Choroid plexus epithelial cell (primary cell): ENCODE data around the gene MYL4.

Experiments
- DNase-seq: peaks from one replicate; pipeline ENCODE4 v3.0.0-alpha.2; 2010; ENCODE audit warnings: low read depth
- H3K4me3 ChIP-seq: 2 replicates; pipeline ENCODE4 v1.5.1; 2011; ENCODE audit warnings: low read depth, mild to moderate bottlenecking, control low read depth, low read length, moderate library complexity
- TF ChIP-seq, protein P1 (sequence below): conservative IDR thresholded peaks from 2 replicates; pipeline ENCODE4 v1.5.1; 2011; ENCODE audit warnings: low read depth, mild to moderate bottlenecking, control low read depth, inconsistent platforms, low read length, moderate library complexity

The MYL4 gene

DNA sequence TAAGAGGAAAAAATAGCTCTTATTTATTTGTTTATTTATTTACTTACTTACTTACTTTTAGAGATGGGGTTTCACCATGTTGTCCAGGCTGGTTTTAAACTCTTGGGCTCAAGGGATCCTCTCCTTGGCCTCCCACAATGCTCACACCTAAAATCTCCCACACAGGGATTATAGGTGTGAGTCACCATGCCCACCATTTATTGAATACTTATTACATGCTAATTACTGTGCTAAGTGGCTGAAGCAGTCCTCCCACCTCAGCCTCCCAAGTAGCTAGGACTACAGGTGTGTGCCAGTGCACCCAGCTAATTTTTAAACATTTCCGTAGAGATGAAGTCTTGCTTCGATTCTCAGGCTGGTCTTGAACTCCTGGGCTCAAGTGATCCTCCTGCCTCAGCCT is 33.5 kb downstream of the MYL4 start:
- TF ChIP-seq, protein P1, sequence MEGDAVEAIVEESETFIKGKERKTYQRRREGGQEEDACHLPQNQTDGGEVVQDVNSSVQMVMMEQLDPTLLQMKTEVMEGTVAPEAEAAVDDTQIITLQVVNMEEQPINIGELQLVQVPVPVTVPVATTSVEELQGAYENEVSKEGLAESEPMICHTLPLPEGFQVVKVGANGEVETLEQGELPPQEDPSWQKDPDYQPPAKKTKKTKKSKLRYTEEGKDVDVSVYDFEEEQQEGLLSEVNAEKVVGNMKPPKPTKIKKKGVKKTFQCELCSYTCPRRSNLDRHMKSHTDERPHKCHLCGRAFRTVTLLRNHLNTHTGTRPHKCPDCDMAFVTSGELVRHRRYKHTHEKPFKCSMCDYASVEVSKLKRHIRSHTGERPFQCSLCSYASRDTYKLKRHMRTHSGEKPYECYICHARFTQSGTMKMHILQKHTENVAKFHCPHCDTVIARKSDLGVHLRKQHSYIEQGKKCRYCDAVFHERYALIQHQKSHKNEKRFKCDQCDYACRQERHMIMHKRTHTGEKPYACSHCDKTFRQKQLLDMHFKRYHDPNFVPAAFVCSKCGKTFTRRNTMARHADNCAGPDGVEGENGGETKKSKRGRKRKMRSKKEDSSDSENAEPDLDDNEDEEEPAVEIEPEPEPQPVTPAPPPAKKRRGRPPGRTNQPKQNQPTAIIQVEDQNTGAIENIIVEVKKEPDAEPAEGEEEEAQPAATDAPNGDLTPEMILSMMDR: no peak
- DNase-seq: no peak
- no peak overlapping the region for H3K4me3 ChIP-seq

DNA sequence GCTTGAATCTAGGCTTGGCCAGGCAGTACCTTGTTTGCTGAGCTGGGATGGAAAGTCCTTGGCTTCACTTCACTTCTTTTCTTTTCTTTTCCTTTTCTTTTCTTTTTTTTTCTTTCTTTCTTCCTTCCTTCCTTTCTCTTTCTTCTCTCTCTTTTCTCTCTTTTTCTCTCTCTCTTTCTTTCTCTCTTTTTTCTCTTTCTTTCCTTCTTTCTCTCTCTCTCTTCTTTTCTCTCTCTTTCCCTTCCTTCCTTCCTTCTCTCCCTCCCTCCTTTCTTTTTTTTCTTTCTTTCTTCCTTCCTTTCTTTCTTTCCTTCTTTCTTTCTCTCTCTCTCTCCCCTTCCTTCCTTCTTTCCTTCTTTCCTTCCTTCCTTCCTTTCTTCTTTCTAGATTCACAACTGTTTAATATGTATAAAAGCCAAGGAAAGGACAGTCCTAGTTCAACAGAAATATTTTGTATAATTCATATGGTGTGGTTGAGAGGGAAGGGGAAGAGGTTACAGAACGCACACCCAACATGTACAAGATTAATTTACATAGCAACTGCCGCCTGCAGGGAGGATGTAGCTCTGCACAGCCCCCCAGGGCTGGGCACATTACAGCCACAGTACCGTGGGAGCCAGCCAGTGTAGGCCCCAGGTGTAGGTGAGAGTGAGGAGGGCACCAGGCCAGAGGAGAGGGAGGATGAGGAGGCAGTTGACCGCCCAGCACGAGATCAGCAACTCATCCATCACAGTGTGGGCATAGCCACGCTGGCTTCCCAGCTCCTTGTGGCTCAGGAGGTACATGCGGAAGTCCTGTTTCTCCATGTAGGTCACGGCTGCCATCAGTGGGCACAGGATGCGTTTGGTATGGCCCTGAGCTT is 34.8 kb downstream of the MYL4 start:
- TF ChIP-seq, protein P1: no peak
- DNase-seq: no peak
- H3K4me3 ChIP-seq: no peak overlapping the region

DNA sequence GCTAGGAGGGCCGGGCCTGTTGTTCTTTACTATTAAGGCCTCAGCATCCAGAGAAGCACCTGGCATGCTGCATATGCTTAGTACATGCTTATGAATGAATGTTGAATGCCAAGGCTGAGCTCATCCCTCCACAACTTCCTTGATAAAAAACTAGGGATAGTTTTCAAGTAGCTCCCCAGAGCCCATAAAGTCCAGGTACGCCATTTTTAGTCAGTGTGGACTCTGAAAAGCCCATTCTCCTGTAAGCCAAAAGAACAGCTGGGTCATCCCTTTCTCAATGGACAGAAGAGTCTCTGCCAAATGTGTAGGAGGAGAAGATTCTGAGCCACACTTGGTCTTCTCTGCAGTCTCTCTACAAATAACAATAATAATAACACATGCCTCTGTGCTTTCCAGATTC is 35.5 kb downstream of the MYL4 start:
- no peak overlapping the region for H3K4me3 ChIP-seq
- TF ChIP-seq, protein P1: no peak
- DNase-seq: no peak

DNA sequence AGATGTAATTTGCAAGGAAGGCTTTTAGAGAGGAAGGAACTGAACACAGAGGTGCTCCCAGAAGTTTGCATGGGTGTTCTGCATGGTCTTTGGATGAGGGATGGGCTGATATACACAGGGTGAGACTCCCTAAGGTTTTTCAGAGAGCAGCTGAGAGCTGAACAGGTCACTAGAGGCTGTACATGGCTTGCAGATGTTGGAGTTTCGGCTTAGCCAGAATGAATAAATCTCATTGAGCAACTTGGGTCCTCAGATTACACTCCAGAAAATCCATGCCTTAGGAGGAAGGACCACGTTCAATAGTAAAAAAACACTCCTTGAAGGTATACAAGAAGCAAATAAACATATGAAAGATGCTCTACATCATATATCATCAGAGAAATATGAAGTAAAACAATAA is 37.0 kb downstream of the MYL4 start:
- no peak for DNase-seq
- TF ChIP-seq, protein P1: no peak
- no peak overlapping the region for H3K4me3 ChIP-seq

DNA sequence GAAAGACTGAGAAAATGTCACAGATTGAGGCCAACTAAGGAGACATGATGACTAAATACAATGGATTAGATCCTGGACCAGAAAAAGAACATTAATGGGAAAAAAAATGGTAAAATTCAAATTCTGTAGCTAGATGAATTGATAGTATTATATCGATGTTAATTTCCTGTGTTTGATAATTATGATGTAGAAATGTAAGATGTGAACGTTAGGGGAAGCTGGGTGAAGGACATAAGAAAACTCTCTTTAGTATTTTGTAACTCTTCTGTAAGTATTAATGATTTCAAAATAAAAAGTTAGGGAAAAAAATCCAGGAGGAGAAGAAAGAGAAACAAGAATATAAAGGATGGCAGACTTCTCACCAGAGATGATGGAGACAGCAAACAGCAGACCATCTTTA is 41.7 kb downstream of the MYL4 start:
- TF ChIP-seq, protein P1: no peak
- H3K4me3 ChIP-seq: no peak overlapping the region
- no peak for DNase-seq

DNA sequence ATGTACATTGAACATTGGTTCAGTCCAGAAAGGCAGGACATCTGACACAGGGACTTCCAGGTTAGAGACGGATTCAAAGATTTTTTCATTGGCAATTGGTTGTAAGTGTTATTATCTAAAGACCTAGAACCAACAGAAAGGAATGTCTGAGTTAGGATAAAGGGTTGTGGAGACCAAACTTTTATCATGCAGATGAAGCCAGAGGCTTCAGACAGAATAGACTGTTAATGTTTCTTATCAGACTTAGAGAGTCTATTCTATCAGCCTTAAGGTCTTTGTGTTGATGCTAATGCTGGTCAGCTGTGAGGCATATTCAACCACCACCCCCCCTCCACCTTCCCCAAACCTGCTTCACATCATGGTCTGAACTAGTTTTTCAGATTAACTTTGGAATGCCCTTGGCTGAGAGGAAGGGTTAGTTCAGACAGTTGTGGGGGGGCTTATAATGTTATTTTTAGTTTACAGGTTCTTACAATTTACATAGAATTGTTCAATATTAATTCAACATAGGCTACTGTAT is 42.3 kb downstream of the MYL4 start:
- no peak for DNase-seq
- H3K4me3 ChIP-seq: no peak overlapping the region
- TF ChIP-seq, protein P1: no peak

DNA sequence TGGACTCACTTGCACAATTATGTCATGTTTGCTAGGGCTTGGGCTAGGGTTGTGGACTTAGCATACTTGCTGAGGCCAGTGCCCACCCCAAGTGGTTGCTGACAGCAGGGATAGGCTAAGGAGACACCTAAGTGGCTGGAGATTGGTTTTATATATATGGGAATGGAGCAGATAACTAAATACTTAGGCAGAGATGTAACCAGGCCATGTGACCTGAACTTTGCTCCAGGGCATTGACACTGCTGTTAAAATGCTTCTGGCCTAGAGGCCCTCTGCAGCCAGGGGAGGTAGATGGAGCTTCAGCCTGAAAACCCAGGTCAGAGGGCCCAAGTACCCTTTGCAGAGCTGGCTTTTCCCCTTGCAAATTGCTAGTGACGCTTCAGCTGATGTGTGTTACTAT is 43.1 kb downstream of the MYL4 start:
- TF ChIP-seq, protein P1: no peak
- DNase-seq: no peak
- H3K4me3 ChIP-seq: no peak overlapping the region
